T-helper 9 cell (primary cell): Measurements from ENCODE around the gene DNM3.
"Not testable (repeated sequence)": the region's sequence is repeated elsewhere in the genome, so short reads cannot be mapped to it uniquely, and the experiment has no call there.

Experiments
- DNase-seq: peaks from one replicate; pipeline ENCODE4 v3.0.0-alpha.2; 2020

Gene DNM3

GRCh38 chr1:172292840-172293239, 451.5 kb downstream of the DNM3 start:
- no peak for DNase-seq

- no peak for DNase-seq
These were observed 452.1 kb downstream of the DNM3 start for GRCh38 chr1:172293429-172293828.

GRCh38 chr1:172298141-172298540, 456.8 kb downstream of the DNM3 start:
- DNase-seq = no peak

GRCh38 chr1:172298911-172299310, 457.6 kb downstream of the DNM3 start:
- no peak for DNase-seq

- no peak for DNase-seq
These were observed 458.2 kb downstream of the DNM3 start for GRCh38 chr1:172299515-172299914.

GRCh38 chr1:172307508-172307907, 466.2 kb downstream of the DNM3 start:
- DNase-seq = not testable (repeated sequence)

GRCh38 chr1:172308142-172308541, 466.8 kb downstream of the DNM3 start:
- no peak for DNase-seq

- DNase-seq = no peak
These were observed 467.3 kb downstream of the DNM3 start for GRCh38 chr1:172308577-172308976.

GRCh38 chr1:172320733-172321132, 479.4 kb downstream of the DNM3 start:
- DNase-seq = no peak

GRCh38 chr1:172321451-172321850, 480.2 kb downstream of the DNM3 start:
- no peak for DNase-seq

- DNase-seq = no peak
These were observed 481.1 kb downstream of the DNM3 start for GRCh38 chr1:172322219-172323061.

GRCh38 chr1:172323686-172324085, 482.4 kb downstream of the DNM3 start:
- DNase-seq = no peak

- DNase-seq = no peak
These were observed 482.8 kb downstream of the DNM3 start for GRCh38 chr1:172324086-172324485.

GRCh38 chr1:172324761-172325160, 483.5 kb downstream of the DNM3 start:
- DNase-seq = no peak

GRCh38 chr1:172325531-172325930, 484.2 kb downstream of the DNM3 start:
- DNase-seq = no peak

GRCh38 chr1:172326136-172326535, 484.8 kb downstream of the DNM3 start:
- DNase-seq = no peak

- no peak for DNase-seq
These were observed 487.0 kb downstream of the DNM3 start for GRCh38 chr1:172328266-172328665.

GRCh38 chr1:172332230-172332629, 490.9 kb downstream of the DNM3 start:
- no peak for DNase-seq

- no peak for DNase-seq
These were observed 494.1 kb downstream of the DNM3 start for GRCh38 chr1:172335377-172335776.

- DNase-seq = no peak
These were observed 497.0 kb downstream of the DNM3 start for GRCh38 chr1:172338295-172338735.

- no peak for DNase-seq
These were observed 498.5 kb downstream of the DNM3 start for GRCh38 chr1:172339842-172340241.

GRCh38 chr1:172340520-172340919, 499.2 kb downstream of the DNM3 start:
- DNase-seq = no peak

GRCh38 chr1:172341697-172342096, 500.4 kb downstream of the DNM3 start:
- DNase-seq = no peak

- DNase-seq = no peak
These were observed 501.4 kb downstream of the DNM3 start for GRCh38 chr1:172342584-172343239.
